Activated CD8-positive, alpha-beta T cell treated with anti-CD3 and anti-CD28 coated beads for 36 hours (primary cell): Measurements from ENCODE around the gene KLHL26. TPM values are rescaled to one million over a fixed set of nuclear protein-coding genes. Genes with fewer than 3 reads are reported as not detected.
A peak's percentile ranks its signal among the peaks of the same experiment; 100 is the strongest.

Source experiments
- ATAC-seq: fragments of 200-7000 bp; cut with Tn5 transposase; one replicate; pipeline ENCODE4 v1.10.0; 2021; ENCODE audit warnings: mild to moderate bottlenecking, moderate library complexity
- CTCF ChIA-PET: fragments of 350-600 bp; sonication (Branson Sonifier 250); formaldehyde crosslinking; loops from one replicate; lab custom pipeline; 2021; ENCODE audit warnings: antibody characterized with exemption; lab: Charles Lee
- POLR2A ChIA-PET: fragments of 350-600 bp; sonication (Branson Sonifier 250); formaldehyde crosslinking; loops from one replicate; lab custom pipeline; 2021; ENCODE audit warnings: antibody characterized with exemption; lab: Charles Lee
- DNase-seq: peaks from one replicate; pipeline ENCODE4 v3.0.0-alpha.2; 2020
- H3K27ac Mint-ChIP-seq: one replicate; pipeline ENCODE4 v1.8.0; 2021; ENCODE audit warnings: mild to moderate bottlenecking, mixed read lengths
- H3K27me3 Mint-ChIP-seq: one replicate; pipeline ENCODE4 v1.8.0; 2021; ENCODE audit warnings: mixed read lengths
- H3K36me3 Mint-ChIP-seq: one replicate; pipeline ENCODE4 v1.8.0; 2021; ENCODE audit warnings: low read depth, mixed read lengths
- H3K4me1 Mint-ChIP-seq: one replicate; pipeline ENCODE4 v1.8.0; 2021; ENCODE audit warnings: low read depth, mixed read lengths
- H3K4me3 Mint-ChIP-seq: one replicate; pipeline ENCODE4 v1.8.0; 2021; ENCODE audit warnings: mild to moderate bottlenecking, moderate library complexity, mixed read lengths
- H3K9me3 Mint-ChIP-seq: one replicate; pipeline ENCODE4 v1.8.0; 2021; ENCODE audit warnings: mixed read lengths
- CTCF ChIP-seq: fragments of 200-600 bp; IDR thresholded peaks from one replicate; pipeline ENCODE4 v1.8.0; 2022; ENCODE audit warnings: antibody characterized with exemption, mild to moderate bottlenecking
- intact Hi-C: fragments of 100-400 bp; cut with micrococcal nuclease; formaldehyde crosslinking; loops from one replicate; pipeline ENCODE4 v1.10.0; 2022
- total RNA-seq, 2 experiments: library from RNA; stranded (reverse); gene quantifications; one replicate each; pipeline ENCODE4 v1.2.3, GENCODE V29; 2021

Gene KLHL26
- total RNA-seq, 2 experiments from 2014 or later = 10.3 to 10.8 TPM

- no peak overlapping the region for H3K27ac Mint-ChIP-seq
- peaks cover 1% of the 10 kb centered on the region for H3K36me3 Mint-ChIP-seq
- no peak for TF ChIP-seq CTCF
- H3K27me3 Mint-ChIP-seq = no peaks in the 10 kb centered on the region
- CTCF ChIA-PET = interaction anchor here (0.6 to 1.2 kb wide), 2 partner anchors 47 to 247 kb away, joined by 4 read pairs; no protein-coding TSS in a partner anchor
- H3K4me1 Mint-ChIP-seq = peaks cover 13% of the 10 kb centered on the region
- peak overlapping the region; percentile 87 for H3K4me3 Mint-ChIP-seq
- no peaks in the 10 kb centered on the region for H3K9me3 Mint-ChIP-seq
- no peak for ATAC-seq
- POLR2A ChIA-PET = no interaction called here
- no peak for DNase-seq
- intact Hi-C loops = loop anchor here (5.0 kb wide), 1 partner anchor 114 kb away; the partner anchor contains the start of gene ELL
Observed at GRCh38 chr19:18635831-18636182, 1.0 kb upstream of the KLHL26 start.

GRCh38 chr19:18636183-18636968 lies 452 bp upstream of the KLHL26 start:
- CTCF ChIA-PET = no interaction called here
- Mint-ChIP-seq H3K27me3 (no peaks in the 10 kb centered on the region), H3K4me1 (peaks cover 13% of the 10 kb centered on the region), H3K27ac (peak overlapping the region; percentile 75), H3K9me3 (no peaks in the 10 kb centered on the region), H3K36me3 (peaks cover 1% of the 10 kb centered on the region), H3K4me3 (peak overlapping the region; percentile 87)
- TF ChIP-seq CTCF = no peak
- POLR2A ChIA-PET = no interaction called here
- ATAC-seq (peak; percentile 92), DNase-seq (peak; percentile 99)
- intact Hi-C loops = loop anchor here (5.0 kb wide), 1 partner anchor 114 kb away; the partner anchor contains the start of gene ELL

GRCh38 chr19:18637673-18638630 lies 1.1 kb downstream of the KLHL26 start:
- ATAC-seq (no peak), DNase-seq (no peak)
- CTCF ChIA-PET = no interaction called here
- Mint-ChIP-seq H3K27ac (peak overlapping the region; percentile 84), H3K4me3 (peak overlapping the region; percentile 87), H3K9me3 (no peaks in the 10 kb centered on the region), H3K36me3 (peaks cover 1% of the 10 kb centered on the region), H3K4me1 (peaks cover 13% of the 10 kb centered on the region), H3K27me3 (no peaks in the 10 kb centered on the region)
- POLR2A ChIA-PET = no interaction called here
- intact Hi-C loops = loop anchor here (5.0 kb wide), 1 partner anchor 116 kb away; the partner anchor contains the start of gene ELL
- no peak for TF ChIP-seq CTCF

- peaks cover 5% of the 10 kb centered on the region for H3K36me3 Mint-ChIP-seq
- intact Hi-C loops = loop anchor here (5.0 kb wide), 1 partner anchor 117 kb away; the partner anchor contains the start of gene ELL
- no peak for TF ChIP-seq CTCF
- H3K27me3 Mint-ChIP-seq = no peaks in the 10 kb centered on the region
- no peaks in the 10 kb centered on the region for H3K9me3 Mint-ChIP-seq
- ATAC-seq = no peak
- no peak for DNase-seq
- POLR2A ChIA-PET = interaction anchor here (1.3 kb wide), 1 partner anchor 9 kb away, joined by 3 read pairs; no protein-coding TSS in a partner anchor
- CTCF ChIA-PET = interaction anchor here (0.9 to 1.5 kb wide), 5 partner anchors 9 to 150 kb away, joined by 3 to 4 read pairs (median 3); no protein-coding TSS in a partner anchor
- H3K4me1 Mint-ChIP-seq = peaks cover 18% of the 10 kb centered on the region
- no peak overlapping the region for H3K4me3 Mint-ChIP-seq
- no peak overlapping the region for H3K27ac Mint-ChIP-seq
Observed at GRCh38 chr19:18639706-18640243, 2.9 kb downstream of the KLHL26 start.
